Astrocyte of the hippocampus (primary cell): Measurements from ENCODE around the gene TBRG1.
"Not testable (repeated sequence)": the region's sequence is repeated elsewhere in the genome, so short reads cannot be mapped to it uniquely, and the experiment has no call there.

ENCODE experiments used
- DNase-seq: peaks from one replicate; pipeline ENCODE4 v3.0.0; 2011; ENCODE audit warnings: low read depth, low spot score

The TBRG1 gene, protein sequence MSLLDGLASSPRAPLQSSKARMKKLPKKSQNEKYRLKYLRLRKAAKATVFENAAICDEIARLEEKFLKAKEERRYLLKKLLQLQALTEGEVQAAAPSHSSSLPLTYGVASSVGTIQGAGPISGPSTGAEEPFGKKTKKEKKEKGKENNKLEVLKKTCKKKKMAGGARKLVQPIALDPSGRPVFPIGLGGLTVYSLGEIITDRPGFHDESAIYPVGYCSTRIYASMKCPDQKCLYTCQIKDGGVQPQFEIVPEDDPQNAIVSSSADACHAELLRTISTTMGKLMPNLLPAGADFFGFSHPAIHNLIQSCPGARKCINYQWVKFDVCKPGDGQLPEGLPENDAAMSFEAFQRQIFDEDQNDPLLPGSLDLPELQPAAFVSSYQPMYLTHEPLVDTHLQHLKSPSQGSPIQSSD

DNA sequence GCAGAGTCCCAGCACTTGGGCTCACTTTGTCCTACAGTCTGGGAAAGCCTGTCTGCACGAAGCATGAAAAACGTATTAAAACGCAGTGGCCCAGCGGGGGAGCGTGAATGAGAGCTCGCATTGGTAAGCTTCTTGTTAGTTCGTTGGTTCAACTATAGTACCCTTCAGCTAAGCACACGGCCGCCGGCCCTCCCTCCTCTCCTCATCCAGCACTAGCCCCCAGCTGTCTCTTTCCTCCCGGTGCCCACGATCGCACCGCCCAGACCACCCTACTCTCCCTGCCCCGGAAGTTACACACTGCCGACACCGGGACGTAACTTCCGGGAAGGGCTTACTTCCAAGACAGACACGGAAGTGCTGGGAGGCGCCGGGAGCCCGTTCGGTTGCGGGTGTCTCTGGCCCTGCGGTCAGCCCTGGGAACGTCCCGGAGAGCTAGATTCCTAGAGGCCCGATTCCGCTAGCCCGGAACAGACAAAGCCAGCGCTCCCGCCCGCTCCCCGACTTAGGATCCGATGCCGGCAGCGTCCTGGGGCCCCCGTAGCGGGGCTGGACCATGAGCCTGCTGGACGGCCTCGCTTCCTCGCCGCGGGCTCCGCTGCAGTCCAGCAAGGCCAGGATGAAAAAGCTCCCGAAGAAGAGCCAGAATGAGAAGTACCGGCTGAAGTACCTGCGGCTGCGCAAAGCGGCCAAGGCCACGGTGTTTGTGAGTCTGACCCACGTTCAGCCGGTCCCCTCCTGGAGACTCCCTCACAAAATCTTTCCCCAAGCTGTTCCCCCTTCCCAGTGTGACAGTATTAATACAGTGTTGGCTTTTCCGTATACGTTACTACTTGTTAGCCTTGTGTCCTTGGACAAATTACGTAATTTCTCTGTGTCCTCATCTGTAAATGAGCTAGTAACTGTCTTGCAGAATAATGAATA lies at the start of gene TBRG1:
TSS of gene TBRG1 (plus strand) at position 334 of the 921 bp plus-strand sequence. CDS start at position 554, 220 bp downstream.
- DNase-seq, result peak; percentile 94

DNA sequence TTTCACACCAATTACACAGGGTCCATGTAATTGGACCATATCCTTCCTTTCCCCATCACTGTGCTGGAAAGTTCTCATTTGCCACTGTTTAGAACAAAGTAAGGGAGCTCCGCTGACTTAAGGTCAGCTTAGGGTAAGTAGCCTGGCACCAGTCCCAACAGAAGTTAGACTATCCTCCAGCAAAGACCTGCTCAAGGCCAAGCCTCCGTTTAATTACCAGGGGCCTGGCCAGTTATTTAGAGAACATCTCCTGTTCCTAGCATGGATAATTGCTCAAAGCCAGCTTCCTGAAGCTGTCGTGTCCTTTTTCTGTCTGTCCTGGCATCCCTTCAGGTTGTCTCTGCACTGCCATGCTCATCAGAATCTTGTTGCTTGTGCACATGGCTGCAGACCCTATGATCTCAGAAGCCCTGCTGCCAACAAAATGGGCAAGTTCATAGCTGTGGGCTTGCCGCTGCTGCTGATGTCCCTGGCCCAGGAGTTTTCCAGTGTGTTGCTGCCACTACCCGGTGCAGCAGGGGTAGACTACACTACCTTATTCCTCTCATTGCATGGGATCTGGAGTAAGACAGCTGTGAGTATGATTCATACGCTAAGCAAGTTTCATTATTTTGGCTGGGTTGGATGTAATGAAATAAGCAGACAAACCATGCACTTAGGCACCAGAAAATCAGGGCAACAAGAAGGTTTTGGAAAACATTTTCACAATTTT lies 44.8 kb upstream of the TBRG1 start:
- no peak for DNase-seq

DNA sequence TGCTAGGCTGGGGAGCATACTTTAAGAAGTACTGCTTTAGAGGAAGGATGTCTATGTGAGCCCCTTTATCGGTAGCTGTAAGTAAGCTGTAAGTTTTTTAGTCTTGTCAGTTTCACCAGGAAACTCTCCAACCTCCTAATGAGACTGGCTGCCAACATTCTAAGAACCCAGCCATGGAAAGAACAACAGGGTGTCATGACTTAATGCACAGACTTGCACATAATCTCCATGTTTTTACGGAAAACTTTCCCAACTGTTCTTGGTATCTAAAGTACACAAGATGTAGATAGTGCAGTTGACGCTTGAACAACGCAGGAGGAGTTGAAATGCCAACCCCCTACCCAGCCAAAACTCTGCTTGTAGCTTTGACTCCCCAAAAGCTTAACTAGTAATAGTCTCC lies 43.9 kb upstream of the TBRG1 start:
- DNase-seq, result no peak

DNA sequence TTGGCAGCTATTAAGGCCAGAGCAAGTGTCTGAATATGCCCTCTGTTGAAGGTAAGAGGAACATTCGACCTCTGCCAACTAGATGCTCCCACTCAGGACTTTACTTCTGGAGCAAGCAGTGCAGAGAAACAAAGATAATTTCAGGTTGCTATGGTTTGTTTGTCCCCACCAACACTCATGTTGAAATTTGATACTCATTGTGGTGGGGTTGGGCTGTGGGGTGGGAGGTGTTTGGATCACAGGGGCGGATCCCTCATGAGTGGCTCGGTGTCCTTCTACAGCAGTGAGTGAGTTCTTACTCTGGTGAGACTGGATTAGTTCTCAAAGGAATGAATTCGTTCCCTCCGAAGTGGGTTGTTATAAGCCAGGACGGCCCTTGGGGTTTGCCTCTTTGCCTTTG lies 40.8 kb upstream of the TBRG1 start:
- DNase-seq, result no peak

DNA sequence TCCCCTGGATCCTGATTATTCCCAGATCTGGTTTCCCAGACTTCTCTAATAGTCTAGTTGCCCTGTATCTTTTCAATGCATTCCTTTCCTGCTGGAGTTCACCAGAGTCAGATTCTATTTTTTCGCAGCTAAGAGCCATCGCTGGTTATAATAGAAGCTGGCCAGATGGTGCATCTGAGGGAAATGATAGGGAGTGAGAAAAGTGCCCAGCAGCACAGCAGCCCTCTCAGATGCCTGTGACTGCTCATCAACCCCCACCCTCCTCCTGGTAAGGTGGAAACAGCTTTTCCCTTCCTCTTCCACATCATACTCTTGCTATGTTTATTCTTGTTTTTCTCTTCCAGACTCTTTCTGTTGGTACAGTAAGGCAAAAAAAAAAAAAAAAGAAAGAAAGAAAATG lies 40.1 kb upstream of the TBRG1 start:
- DNase-seq, result no peak

DNA sequence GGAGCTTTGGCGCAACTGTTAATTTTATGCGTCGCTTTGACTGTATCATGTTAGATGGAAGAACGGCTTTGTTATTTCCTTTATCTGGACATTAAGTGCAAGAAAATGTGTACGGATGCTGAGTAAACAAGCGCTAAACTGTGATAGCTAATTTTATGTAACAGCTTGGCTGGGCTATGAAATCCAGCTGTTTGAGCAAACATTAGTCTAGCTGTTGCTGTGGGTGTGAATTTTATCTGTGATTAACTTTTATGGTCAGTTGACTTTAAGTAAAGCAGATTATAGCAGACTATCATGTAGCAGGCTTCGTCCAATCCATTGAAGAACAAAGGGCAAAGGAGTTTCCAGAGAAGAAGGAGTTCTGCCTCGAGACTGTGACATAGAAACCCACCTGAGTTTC lies 38.9 kb upstream of the TBRG1 start:
- no peak for DNase-seq

DNA sequence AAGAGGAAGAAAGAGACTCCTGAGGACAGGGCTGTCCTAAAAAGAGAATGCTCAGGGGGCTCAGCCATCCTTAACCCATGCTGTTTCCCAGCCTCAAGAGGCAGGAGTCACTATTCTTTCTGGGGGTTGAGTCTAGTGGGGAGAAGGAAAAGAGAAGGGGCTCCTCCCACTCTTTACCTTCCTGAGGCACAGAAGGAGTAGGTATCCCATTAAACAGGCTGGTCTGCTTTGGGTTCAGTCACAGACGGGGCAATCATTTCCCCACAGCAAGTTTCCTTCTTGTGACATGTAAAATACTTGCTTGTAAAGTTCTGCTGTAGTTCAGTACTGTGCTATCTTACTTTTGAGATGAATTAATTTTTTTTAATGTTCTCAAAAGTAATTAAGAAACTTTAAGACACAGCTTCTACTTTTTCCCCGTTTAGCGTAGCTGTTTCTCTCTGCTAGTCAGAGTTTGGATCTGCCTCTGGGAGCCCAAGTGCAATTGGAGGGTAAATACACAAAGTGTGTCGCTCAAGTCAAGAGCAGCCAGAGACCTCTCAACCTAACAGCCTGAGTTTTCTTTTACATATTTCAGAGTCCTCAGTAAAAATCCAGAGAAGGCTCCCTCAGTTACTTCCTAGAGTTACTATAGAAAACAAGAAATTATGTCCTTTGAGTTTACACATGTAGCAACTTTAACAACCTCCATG lies 37.8 kb upstream of the TBRG1 start:
- DNase-seq, result no peak

DNA sequence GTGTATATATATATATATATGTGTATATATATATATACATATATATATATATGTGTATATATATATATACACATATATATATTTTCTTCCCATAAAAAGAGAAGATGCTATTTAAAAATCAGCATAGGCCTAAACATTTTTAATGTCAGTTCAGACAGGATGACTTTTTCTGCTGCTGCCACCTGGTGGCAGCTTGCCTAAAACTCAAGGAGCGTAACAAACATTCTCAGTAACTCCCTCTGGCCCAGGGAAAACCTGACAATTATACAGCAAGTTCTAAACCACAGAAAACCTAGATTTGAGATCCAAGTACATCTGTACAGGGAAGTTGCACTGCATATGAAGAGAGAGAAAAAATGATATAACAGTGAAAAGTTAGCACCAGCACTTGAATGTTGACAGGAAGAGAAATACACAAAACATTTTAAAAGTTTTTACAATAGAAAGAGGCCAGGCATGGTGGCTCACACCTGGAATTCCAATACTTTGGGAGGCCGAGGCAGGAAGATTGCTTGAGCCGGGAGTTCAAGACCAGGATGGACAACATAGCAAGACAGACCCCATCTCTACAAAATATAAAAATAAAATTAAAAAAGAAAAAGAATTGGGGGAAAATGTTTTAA lies 36.3 kb upstream of the TBRG1 start:
- DNase-seq, result peak; percentile 83

DNA sequence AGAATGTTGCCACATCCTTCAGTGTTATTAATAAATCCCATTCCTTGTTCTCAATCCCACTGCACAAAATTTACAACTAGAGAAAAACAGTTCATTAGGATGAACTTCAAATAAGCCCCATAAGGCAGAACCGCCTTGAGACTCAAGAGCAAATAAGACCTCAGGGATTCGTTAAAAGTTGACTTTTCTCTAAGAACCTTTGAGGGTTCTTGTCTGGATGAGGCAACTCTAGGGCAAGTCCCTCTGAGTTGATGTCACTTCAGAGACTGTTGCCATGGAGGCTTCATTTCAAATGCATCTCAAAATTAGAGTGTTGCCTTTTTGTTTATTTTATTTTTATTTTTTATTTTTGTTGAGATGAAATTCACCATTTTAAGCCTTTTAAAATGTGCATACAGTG lies 31.2 kb upstream of the TBRG1 start:
- no peak for DNase-seq

DNA sequence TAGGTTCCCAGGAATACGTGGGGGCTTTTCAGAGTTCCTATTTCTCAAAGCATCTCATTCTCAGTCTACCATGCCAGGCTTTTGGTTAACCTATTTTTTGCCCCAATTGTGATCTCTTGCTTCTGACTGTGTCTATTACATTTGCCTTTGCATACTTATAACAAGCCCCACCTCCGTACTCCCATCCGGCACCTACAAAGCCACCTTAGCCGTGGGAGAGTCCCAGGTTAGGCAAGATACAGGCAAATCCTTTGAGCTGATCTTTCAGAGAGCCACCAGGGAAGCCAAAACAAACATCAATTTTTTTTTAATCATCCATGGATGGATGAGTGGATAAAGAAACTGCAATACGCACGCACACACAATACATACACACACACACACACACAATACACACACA lies 30.0 kb upstream of the TBRG1 start:
- DNase-seq, result no peak

DNA sequence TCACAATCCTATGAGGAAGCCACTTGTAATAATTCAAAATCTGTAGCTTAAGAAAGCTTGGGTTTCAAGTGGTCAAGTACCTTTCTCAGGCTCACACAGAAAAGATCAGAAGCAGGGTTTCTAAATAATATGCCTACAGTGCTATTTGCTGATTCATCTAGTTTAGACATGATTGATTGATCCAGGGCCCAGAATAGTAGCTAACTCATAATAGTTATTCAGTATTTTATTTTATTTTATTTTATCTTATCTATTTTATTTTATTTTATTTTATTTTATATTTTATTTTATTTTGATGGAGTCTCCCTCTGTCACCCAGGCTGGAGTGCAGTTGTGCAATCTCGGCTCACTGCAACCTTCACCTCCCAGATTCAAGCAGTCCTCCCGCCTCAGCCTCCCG lies 27.4 kb upstream of the TBRG1 start:
- DNase-seq, result no peak

DNA sequence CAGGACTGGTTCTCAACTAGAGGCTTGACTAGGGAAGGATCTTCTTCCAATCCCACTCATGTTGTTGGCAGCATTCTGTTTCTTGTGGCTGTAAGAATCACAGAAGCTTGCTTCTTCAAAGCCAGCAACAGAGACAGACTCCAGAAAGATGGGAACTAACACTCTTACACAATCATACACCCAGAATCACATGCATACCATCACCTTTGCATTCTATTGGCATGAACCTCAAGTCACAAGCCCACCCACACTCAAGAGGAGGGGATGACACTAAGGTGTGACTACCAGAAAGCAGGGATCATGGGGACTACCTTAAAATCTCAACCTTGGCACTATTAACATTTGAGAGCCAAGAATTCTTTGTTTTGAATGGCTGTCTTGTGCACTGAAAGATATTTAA lies 25.0 kb upstream of the TBRG1 start:
- no peak for DNase-seq

DNA sequence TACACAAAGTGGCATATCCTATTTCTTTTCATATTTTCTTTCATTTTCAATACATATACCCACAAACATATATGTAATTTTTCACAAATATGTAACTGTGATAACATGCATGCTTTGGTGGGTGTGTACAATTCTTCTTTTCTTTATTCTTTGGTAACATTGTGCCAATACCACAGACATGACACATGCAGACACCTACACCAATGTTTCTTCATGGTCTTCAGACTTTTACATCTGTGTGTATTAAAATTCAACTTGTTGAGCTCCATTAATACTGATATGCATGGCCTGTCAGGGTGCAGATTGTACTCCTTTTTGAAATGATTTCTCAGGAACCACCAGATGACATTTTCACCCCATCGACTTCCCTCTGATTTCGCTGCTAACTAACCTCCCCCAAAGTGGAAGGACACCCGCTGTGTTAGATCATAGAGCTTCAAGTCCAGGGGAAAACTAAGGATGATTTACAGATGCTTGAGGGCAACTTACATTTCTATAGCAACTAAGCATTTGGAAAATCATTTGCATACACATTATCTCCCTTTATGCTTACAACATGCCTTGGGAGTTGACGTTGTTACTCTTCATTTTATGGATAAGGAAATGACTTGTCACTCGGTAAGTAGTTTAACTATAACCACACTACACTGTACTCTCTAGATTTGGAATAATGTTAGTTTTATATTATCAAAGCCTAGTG lies 21.9 kb upstream of the TBRG1 start:
- DNase-seq, result no peak

DNA sequence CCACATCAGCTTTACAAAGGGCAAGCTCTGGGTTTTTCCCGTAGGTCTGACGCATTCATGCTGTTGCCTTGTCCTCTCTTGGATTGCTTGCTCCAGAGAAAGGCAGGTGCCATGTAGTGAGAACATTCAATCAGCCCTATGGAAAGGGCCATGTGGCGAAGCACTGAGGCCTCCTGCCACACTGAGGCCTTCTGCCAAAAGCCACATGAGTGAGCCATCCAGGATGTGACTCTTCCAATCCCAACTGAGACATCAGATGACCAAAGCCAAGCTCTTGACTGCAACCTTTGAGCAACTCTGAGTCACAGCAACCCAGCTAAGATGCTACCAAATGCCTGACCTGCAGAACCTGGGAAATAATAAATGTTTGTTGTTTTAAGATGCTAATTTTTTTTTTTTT lies 20.5 kb upstream of the TBRG1 start:
- DNase-seq, result peak; percentile 15

DNA sequence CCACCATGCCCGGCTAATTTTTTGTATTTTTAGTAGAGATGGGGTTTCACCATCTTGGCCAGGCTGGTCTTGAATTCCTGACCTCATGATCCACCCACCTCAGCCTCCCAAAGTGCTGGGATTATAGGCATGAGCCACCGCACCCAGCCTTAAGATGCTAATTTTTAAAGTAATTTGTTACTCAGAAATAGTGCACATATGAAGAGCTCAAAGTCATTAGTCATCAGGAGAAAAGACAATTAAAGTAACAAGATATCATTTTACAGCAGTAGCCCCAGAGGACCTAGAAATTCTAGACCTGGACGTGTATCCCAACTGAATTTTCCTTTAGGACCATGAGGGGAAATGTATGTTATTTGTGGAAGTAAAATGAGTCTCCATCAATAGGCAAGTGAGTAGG lies 19.9 kb upstream of the TBRG1 start:
- DNase-seq, result not testable (repeated sequence)

DNA sequence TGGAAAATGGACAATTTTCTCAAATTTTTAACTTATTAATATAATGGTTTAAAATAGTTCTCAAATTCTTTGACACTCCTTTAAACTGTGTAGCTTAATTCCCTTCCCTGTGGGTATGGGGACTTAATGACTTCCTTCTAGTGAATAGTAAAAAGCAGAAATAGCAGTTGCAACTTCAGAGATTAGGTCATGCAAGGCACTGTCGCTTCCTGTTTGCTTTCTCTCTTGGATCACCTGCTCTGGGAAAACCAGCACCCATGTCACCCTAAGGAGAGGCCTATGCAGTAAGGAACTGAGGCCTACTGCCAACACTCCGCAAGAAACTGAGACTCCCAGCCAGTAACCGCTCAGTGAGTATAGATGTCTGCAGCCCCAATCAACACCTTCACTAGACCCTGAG lies 16.9 kb upstream of the TBRG1 start:
- no peak for DNase-seq

DNA sequence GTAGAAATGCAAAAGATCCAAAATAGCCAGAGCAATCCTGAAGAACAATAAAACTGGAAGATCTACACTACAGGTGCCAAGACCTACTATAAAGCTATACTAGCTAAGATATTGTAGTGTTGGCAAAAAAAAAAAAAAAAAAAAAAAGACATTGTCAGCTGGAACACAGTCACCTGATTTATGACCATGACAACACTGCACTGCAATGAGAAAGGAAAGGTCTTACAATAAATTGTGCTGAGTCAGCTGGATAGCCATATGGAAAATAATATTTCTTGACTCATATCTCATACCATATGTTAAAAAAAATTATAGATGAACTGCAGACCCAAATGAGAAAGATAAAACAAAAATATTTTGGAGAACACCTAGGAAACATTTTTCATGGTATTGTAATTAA lies 14.5 kb upstream of the TBRG1 start:
- no peak for DNase-seq

DNA sequence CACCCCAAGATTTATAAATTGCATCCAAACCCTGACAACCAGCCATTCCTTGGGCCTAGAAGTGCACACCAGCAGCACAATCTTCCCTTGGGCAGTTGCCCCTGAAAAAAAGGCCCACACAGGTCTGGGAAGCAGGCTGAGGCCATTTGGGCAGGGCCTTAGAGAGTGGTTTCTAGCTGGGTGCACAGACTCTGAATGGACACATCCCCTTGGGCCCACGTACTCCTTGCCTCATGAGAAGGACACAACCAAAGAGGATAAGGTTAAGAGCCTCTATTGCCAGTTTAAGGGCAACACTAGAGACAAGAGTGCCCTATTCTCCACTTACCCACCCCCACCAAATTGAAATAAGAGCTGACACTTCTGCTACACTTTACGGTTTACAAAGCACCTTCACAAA lies 12.4 kb upstream of the TBRG1 start:
- DNase-seq, result no peak

DNA sequence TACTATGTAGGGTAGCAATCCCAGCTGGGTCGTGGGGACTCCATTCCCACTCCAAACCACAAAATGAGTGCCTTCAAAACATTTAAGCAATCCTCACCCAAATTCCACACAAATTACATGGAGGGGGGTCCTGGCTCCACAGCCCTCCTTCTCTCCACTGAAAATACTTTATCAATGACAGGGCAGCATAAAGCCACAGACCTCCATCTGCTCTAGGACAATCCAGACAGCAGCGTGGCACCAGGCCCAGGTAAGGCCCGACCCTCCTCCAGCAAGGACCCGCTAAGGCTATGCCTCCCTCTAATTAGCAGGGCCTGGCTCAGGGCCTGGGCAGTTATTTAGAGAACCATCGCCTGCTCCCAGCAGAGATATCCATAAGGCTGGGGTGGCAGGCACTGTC lies 11.6 kb upstream of the TBRG1 start, which contains the start of gene PANX3:
TSS of gene PANX3 (plus strand) at position 365 of the 400 bp plus-strand sequence. CDS start 129 bp downstream, outside the sequence.
- peak; percentile 79 for DNase-seq

DNA sequence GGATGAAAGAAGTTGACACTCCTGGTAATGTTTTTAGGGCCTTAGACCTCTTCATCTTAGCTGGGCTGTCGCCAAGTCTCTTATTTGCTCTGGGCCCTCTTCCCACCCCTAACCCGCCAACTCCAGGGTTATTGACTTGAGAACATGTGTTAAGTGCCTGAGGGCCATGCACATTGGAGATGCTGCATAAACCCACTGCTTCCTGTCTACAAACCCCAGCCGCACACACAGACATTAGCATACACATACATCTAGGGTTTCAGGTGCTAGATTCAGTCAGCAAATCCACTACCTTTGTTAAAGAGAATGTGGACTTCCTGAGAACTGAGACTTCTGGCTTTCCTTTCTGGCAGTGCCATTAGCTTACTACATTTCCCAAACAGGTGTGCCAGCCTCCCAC lies 10.6 kb upstream of the TBRG1 start:
- no peak for DNase-seq
